ENCODE measurements around the gene CDCA3.

GRCh38 chr12:6849427-6849826, 1.7 kb downstream of the CDCA3 start:
- TF ChIP-seq CTCF (IDR thresholded peaks at IDR 0.05) (no peak), POLR2A (IDR thresholded peaks at IDR 0.05) (no peak), EP300 (IDR thresholded peaks at IDR 0.05) (no peak), POLR2AphosphoS5 (IDR thresholded peaks at IDR 0.05) (no peak)

All from upper lobe of left lung (tissue), 4 donors.